K562 (cell line): ENCODE data around the gene TMCC1. TPM values are rescaled to one million over a fixed set of nuclear protein-coding genes. Genes with fewer than 3 reads are reported as not detected.

ENCODE experiments used
- BRD9 ChIP-seq: fragments of 450-650 bp; IDR thresholded peaks from 2 replicates; pipeline ENCODE4 v1.6.1; 2018; ENCODE audit warnings: low read depth; ENCODE audit not compliant: partially characterized antibody
- EGR1 ChIP-seq: fragments of 450-650 bp; conservative IDR thresholded peaks from 2 replicates; pipeline ENCODE4 v1.6.1; 2017; ENCODE audit warnings: mild to moderate bottlenecking
- GATAD2B ChIP-seq: fragments of 450-650 bp; IDR thresholded peaks from 2 replicates; pipeline ENCODE4 v1.6.1; 2017; ENCODE audit warnings: mild to moderate bottlenecking, borderline replicate concordance
- HOXB6 ChIP-seq: fragments of 250-450 bp; sonication (Bioruptor Pico); IDR thresholded peaks from 2 replicates; pipeline ENCODE4 v1.5.1; 2022; ENCODE audit warnings: mild to moderate bottlenecking, borderline replicate concordance
- KAT7 ChIP-seq: sonication (generic); formaldehyde crosslinking; IDR thresholded peaks from 2 replicates; pipeline ENCODE4 v1.8.0; 2022; ENCODE audit warnings: missing genetic modification reagents, mild to moderate bottlenecking, borderline replicate concordance
- NFRKB ChIP-seq: fragments of 450-650 bp; IDR thresholded peaks from 2 replicates; pipeline ENCODE4 v1.6.1; 2016; ENCODE audit warnings: low read depth
- PREB ChIP-seq: sonication (generic); formaldehyde crosslinking; IDR thresholded peaks from 2 replicates; pipeline ENCODE4 v1.8.1; 2023; ENCODE audit warnings: mild to moderate bottlenecking, missing genetic modification reagents
- RERE ChIP-seq: sonication (generic); formaldehyde crosslinking; IDR thresholded peaks from 2 replicates; pipeline ENCODE4 v1.8.0; 2023; ENCODE audit warnings: missing genetic modification reagents, mild to moderate bottlenecking, borderline replicate concordance
- SMC3 ChIP-seq: conservative IDR thresholded peaks from 2 replicates; pipeline ENCODE4 v1.6.1; 2011; ENCODE audit warnings: low read depth, low read length, improper control_type of control experiment; ENCODE audit not compliant: insufficient read depth
- SNIP1 ChIP-seq: fragments of 450-650 bp; IDR thresholded peaks from 2 replicates; pipeline ENCODE4 v1.7.1; 2017; ENCODE audit warnings: low read depth, mild to moderate bottlenecking
- WHSC1 ChIP-seq: IDR thresholded peaks from one replicate; pipeline ENCODE4 v1.6.1; 2012; ENCODE audit warnings: low read length, control low read depth, inconsistent platforms
- ZSCAN32 ChIP-seq: fragments of 450-650 bp; formaldehyde crosslinking; IDR thresholded peaks from 2 replicates; pipeline ENCODE4 v1.4.0; 2020; ENCODE audit warnings: mild to moderate bottlenecking, moderate library complexity
- polyA plus RNA-seq, 8 experiments: library from polyadenylated mRNA; depleted of rRNA in 4 of 8; stranded (reverse) in 5 of 8; unstranded in 3 of 8; fragments of >200 nt; fragmentation: Nextera tagmentation in 2 of 8; fragmentation: Illumina TruSeq in 1 of 8; extraction: Ambion mirVana in 2 of 8; extraction: Trizol in 1 of 8; gene quantifications; 2 replicates each; pipeline versions ENCODE4 v1.2.1 to v1.2.3, GENCODE V29; 2011 to 2014; ENCODE audit warnings: inconsistent platforms in 1 of 8, missing spikeins in 1 of 8
- total RNA-seq, 7 experiments: library from RNA; depleted of rRNA in 6 of 7; stranded (reverse); fragments of >200 nt in 6 of 7; fragmentation: Illumina TruSeq in 2 of 7; extraction: Trizol in 2 of 7; gene quantifications; 2 replicates each; pipeline versions ENCODE4 v1.2.1 to v1.2.3, GENCODE V29; 2011 to 2021; ENCODE audit warnings: low replicate concordance in 1 of 7
- TF ChIP-seq, protein P1 (sequence below), 2 experiments: fragments of 150-350 bp in 1 of 2; IDR thresholded peaks; 2 replicates each; pipeline ENCODE4 v1.6.1; 2012 to 2016; ENCODE audit warnings: low read depth in 2 of 2, low read length in 2 of 2, mild to moderate bottlenecking in 1 of 2, moderate library complexity in 1 of 2
- TF ChIP-seq, protein P2 (sequence below): sonication (generic); formaldehyde crosslinking; IDR thresholded peaks from 2 replicates; pipeline ENCODE4 v1.9.0; 2022; ENCODE audit warnings: mild to moderate bottlenecking, missing genetic modification reagents
- TF ChIP-seq, protein P3 (sequence below): fragments of 250-450 bp; sonication (Bioruptor Pico); IDR thresholded peaks from 2 replicates; pipeline ENCODE4 v1.5.0; 2022; ENCODE audit warnings: mild to moderate bottlenecking

The TMCC1 gene
- total and polyA plus RNA-seq, 9 of the 15 experiments (the other 6 are each of a cell fraction or from before 2014, with no cell fraction given), result 0.89 to 8.7 (median 4.0) TPM

DNA sequence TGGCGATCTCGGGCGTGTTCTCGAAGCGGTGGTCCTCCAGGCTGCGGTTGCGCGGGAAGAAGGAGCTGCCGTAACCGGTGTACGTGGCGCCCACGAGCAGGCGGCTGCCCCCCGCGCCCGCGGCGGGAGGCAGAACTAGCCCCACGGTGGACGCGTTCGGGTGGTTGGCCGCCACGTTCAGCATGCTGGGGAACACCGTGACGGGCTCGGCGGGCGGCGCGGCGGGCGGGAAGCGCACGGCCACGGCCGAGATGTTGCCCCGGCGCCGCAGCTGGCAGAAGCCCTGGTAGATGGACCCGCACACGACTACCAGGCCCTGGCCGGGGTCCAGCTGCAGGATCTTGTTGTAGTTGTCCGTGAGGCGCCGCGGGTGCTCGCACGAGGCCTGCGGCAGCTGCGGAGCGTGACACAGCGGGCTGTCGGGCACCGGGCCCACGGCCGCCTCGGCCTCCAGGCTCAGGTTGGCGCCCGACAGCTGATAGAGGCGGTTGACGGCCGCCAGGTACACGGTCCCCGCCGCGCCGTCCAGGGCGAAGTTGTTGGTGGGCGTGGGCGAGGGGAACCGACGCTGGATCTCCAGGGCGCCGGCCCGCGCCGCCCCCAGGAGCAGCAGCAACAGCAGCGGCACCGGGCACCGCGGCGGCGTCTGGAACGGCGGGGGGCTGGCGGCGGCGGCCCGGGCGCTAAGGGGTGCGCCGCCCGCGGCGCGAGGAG is 287.4 kb downstream of the TMCC1 start (continued):
- TF ChIP-seq, protein P1, sequence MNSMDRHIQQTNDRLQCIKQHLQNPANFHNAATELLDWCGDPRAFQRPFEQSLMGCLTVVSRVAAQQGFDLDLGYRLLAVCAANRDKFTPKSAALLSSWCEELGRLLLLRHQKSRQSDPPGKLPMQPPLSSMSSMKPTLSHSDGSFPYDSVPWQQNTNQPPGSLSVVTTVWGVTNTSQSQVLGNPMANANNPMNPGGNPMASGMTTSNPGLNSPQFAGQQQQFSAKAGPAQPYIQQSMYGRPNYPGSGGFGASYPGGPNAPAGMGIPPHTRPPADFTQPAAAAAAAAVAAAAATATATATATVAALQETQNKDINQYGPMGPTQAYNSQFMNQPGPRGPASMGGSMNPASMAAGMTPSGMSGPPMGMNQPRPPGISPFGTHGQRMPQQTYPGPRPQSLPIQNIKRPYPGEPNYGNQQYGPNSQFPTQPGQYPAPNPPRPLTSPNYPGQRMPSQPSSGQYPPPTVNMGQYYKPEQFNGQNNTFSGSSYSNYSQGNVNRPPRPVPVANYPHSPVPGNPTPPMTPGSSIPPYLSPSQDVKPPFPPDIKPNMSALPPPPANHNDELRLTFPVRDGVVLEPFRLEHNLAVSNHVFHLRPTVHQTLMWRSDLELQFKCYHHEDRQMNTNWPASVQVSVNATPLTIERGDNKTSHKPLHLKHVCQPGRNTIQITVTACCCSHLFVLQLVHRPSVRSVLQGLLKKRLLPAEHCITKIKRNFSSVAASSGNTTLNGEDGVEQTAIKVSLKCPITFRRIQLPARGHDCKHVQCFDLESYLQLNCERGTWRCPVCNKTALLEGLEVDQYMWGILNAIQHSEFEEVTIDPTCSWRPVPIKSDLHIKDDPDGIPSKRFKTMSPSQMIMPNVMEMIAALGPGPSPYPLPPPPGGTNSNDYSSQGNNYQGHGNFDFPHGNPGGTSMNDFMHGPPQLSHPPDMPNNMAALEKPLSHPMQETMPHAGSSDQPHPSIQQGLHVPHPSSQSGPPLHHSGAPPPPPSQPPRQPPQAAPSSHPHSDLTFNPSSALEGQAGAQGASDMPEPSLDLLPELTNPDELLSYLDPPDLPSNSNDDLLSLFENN (IDR thresholded peaks at IDR 0.05; ENCODE audit: low read depth in 2 of 2, low read length in 2 of 2), result no peak
- TF ChIP-seq NFRKB (no peak), WHSC1 (no peak), SNIP1 (no peak), HOXB6 (CRISPR knock-in tag) (no peak), EGR1 (peak; percentile 31; the same call in 1 of the 2 replicates), GATAD2B (no peak), SMC3 (no peak), PREB (CRISPR knock-in tag) (no peak), ZSCAN32 (CRISPR knock-in tag) (no peak), BRD9 (no peak), RERE (CRISPR knock-in tag) (no peak), KAT7 (CRISPR knock-in tag) (no peak)
- TF ChIP-seq, protein P2, sequence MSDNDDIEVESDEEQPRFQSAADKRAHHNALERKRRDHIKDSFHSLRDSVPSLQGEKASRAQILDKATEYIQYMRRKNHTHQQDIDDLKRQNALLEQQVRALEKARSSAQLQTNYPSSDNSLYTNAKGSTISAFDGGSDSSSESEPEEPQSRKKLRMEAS (CRISPR knock-in tag), result peak; percentile 63; the same call in 1 of the 2 replicates
- TF ChIP-seq, protein P3, sequence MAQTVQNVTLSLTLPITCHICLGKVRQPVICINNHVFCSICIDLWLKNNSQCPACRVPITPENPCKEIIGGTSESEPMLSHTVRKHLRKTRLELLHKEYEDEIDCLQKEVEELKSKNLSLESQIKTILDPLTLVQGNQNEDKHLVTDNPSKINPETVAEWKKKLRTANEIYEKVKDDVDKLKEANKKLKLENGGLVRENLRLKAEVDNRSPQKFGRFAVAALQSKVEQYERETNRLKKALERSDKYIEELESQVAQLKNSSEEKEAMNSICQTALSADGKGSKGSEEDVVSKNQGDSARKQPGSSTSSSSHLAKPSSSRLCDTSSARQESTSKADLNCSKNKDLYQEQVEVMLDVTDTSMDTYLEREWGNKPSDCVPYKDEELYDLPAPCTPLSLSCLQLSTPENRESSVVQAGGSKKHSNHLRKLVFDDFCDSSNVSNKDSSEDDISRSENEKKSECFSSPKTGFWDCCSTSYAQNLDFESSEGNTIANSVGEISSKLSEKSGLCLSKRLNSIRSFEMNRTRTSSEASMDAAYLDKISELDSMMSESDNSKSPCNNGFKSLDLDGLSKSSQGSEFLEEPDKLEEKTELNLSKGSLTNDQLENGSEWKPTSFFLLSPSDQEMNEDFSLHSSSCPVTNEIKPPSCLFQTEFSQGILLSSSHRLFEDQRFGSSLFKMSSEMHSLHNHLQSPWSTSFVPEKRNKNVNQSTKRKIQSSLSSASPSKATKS (CRISPR knock-in tag), result no peak
